BE2C (cell line): ENCODE measurements around the gene ALG11.

Source experiments
- DNase-seq: peaks from one replicate; pipeline ENCODE4 v3.0.0-alpha.2; 2020
- H3K27me3 ChIP-seq: fragments of 250-450 bp; sonication (Bioruptor Pico); 2 replicates; pipeline ENCODE4 v1.5.1; 2020; ENCODE audit warnings: mild to moderate bottlenecking
- H3K36me3 ChIP-seq: fragments of 250-450 bp; sonication (Bioruptor Pico); 2 replicates; pipeline ENCODE4 v1.5.1; 2020; ENCODE audit warnings: mild to moderate bottlenecking
- H3K4me1 ChIP-seq: fragments of 250-450 bp; sonication (Bioruptor Pico); 2 replicates; pipeline ENCODE4 v1.5.1; 2020
- H3K4me3 ChIP-seq: 2 replicates; pipeline ENCODE4 v1.5.1; 2011; ENCODE audit warnings: low read depth, low read length
- H3K9me3 ChIP-seq: fragments of 250-450 bp; sonication (Bioruptor Pico); 2 replicates; pipeline ENCODE4 v1.5.1; 2020
- CTCF ChIP-seq: IDR thresholded peaks from 2 replicates; pipeline ENCODE4 v1.5.1; 2012; ENCODE audit warnings: mild to moderate bottlenecking, low read depth, low read length

Gene ALG11

DNA sequence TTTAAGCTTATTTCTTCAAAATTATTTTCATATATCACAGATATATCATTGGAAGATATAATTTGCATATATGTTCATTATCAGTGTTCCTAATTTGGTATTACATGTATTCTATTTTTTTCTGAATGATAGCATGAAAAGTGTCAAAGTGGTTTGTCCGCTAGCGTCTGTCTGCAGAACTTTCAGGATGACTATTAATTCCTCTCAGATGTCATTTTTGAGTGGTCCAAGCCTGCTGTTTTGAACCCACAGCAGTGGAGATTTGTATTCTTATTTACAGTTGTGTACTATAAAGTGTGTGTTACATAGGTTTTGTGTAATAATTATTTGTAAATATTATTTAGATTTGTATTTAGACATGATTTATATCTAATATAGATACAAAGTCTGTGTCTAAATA lies 20.8 kb downstream of the ALG11 start:
- Histone ChIP-seq H3K4me1 (no peaks in the 10 kb centered on the region), H3K9me3 (no peaks in the 10 kb centered on the region), H3K27me3 (no peaks in the 10 kb centered on the region), H3K4me3 (no peak overlapping the region), H3K36me3 (peaks cover 10% of the 10 kb centered on the region)
- DNase-seq: no peak
- no peak for TF ChIP-seq CTCF

GRCh38 chr13:52034616-52035226 lies 22.5 kb downstream of the ALG11 start:
- H3K9me3 ChIP-seq: no peaks in the 10 kb centered on the region
- no peak for DNase-seq
- H3K4me1 ChIP-seq: no peaks in the 10 kb centered on the region
- no peaks in the 10 kb centered on the region for H3K27me3 ChIP-seq
- H3K36me3 ChIP-seq: no peaks in the 10 kb centered on the region
- no peak overlapping the region for H3K4me3 ChIP-seq
- TF ChIP-seq CTCF: no peak

GRCh38 chr13:52036037-52036436 lies 23.8 kb downstream of the ALG11 start:
- Histone ChIP-seq H3K36me3 (no peaks in the 10 kb centered on the region), H3K27me3 (no peaks in the 10 kb centered on the region), H3K4me3 (no peak overlapping the region), H3K4me1 (no peaks in the 10 kb centered on the region), H3K9me3 (no peaks in the 10 kb centered on the region)
- no peak for DNase-seq
- TF ChIP-seq CTCF: no peak

DNA sequence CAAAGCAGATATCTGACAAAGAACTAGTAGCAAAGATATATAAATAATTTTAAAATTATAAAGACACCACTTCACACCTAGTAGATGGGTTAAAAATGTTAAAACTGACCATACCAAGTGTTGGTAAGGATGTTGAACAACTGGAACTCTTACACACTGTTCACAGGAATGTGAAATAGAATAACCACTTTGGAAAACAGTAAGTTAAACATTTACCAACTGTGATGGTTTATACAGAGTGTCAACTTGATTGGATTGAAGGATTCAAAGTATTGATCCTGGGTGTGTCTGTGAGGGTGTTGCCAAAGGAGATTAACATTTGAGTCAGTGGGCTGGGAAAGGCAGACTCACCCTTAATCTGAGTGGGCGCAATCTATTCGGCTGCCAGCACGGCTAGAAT lies 31.5 kb downstream of the ALG11 start:
- no peaks in the 10 kb centered on the region for H3K9me3 ChIP-seq
- no peaks in the 10 kb centered on the region for H3K36me3 ChIP-seq
- no peaks in the 10 kb centered on the region for H3K4me1 ChIP-seq
- H3K27me3 ChIP-seq: no peaks in the 10 kb centered on the region
- DNase-seq: no peak
- no peak overlapping the region for H3K4me3 ChIP-seq
- no peak for TF ChIP-seq CTCF

- no peak for TF ChIP-seq CTCF
- Histone ChIP-seq H3K4me3 (no peak overlapping the region), H3K36me3 (no peaks in the 10 kb centered on the region), H3K9me3 (no peaks in the 10 kb centered on the region), H3K27me3 (no peaks in the 10 kb centered on the region), H3K4me1 (no peaks in the 10 kb centered on the region)
- DNase-seq: no peak
Observed at GRCh38 chr13:52047463-52047862, 35.3 kb downstream of the ALG11 start.

DNA sequence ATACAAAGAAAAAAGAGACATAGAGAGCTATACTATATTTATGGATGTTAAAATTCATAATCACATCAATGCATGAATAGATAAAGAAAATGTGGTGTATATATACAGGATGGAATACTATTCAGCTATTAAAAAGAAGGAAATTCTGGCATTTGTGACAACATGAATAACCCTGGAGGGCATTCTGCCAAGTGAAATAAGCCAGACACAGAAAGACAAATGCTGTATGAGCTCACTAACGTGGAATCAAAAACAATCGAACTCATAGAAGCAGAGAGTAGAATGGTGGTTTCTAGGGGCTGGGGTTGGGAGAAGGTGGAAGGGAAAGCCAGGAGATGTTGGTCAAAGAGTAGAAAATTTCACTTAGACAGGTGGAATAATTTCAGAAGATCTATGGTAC lies 36.3 kb downstream of the ALG11 start:
- Histone ChIP-seq H3K4me3 (no peak overlapping the region), H3K4me1 (peaks cover 2% of the 10 kb centered on the region; the same call in 1 of the 2 replicates), H3K27me3 (no peaks in the 10 kb centered on the region), H3K36me3 (no peaks in the 10 kb centered on the region), H3K9me3 (no peaks in the 10 kb centered on the region)
- TF ChIP-seq CTCF: no peak
- DNase-seq: no peak
